Kidney (tissue), 14 donors: ENCODE measurements around the gene PTPRQ. TPM values are rescaled to one million over a fixed set of nuclear protein-coding genes. Genes with fewer than 3 reads are reported as not detected.

ENCODE experiments used
- DNase-seq, 5 donors: peaks; one replicate each; pipeline ENCODE4 v3.0.0-alpha.2; 2013 to 2020
- FAIRE-seq: peaks from 2 replicates; lab custom pipeline; 2012; peaks lifted over from hg19 to GRCh38; lab: Jason Lieb, UNC
- H3K27ac ChIP-seq, 2 donors: one replicate each; pipeline ENCODE4 v1.7.0; 2013; ENCODE audit warnings: low read depth in 2 of 2, low read length in 2 of 2, inconsistent platforms in 1 of 2
- H3K27me3 ChIP-seq: one replicate; pipeline ENCODE4 v1.7.1; 2013; ENCODE audit warnings: low read length, inconsistent platforms; ENCODE audit not compliant: control insufficient read depth, insufficient read depth
- H3K36me3 ChIP-seq, 3 donors: one replicate each; pipeline versions ENCODE4 v1.7.0 to v1.7.1; 2013; ENCODE audit warnings: low read length in 3 of 3, control low read depth in 1 of 3, inconsistent platforms in 1 of 3; ENCODE audit not compliant: insufficient read depth in 3 of 3, control insufficient read depth in 2 of 3
- H3K4me1 ChIP-seq, 3 donors: one replicate each; pipeline versions ENCODE4 v1.7.0 to v1.7.1; 2013; ENCODE audit warnings: low read length in 3 of 3, inconsistent platforms in 1 of 3, low read depth in 1 of 3; ENCODE audit not compliant: control insufficient read depth in 2 of 3, insufficient read depth in 2 of 3
- H3K4me3 ChIP-seq, 3 donors: one replicate each; pipeline versions ENCODE4 v1.7.0 to v1.8.1; 2013; ENCODE audit warnings: low read length in 3 of 3, control low read depth in 1 of 3, inconsistent platforms in 1 of 3
- H3K9ac ChIP-seq, 3 donors: one replicate each; pipeline versions ENCODE4 v1.7.0 to v1.7.1; 2013; ENCODE audit warnings: low read length in 3 of 3, control low read depth in 1 of 3, inconsistent platforms in 1 of 3
- H3K9me3 ChIP-seq, 3 donors: one replicate each; pipeline versions ENCODE4 v1.7.0 to v1.7.1; 2013; ENCODE audit warnings: low read length in 3 of 3, control low read depth in 1 of 3, inconsistent platforms in 1 of 3; ENCODE audit not compliant: control insufficient read depth in 2 of 3, insufficient read depth in 1 of 3
- CTCF ChIP-seq: IDR thresholded peaks from 3 replicates; pipeline ENCODE4 v1.5.1; 2012; ENCODE audit warnings: mild to moderate bottlenecking, moderate library complexity, borderline replicate concordance; ENCODE audit not compliant: insufficient read depth; ENCODE audit errors: extremely low read depth
- intact Hi-C: fragments of 100-400 bp; cut with DNase I; formaldehyde crosslinking; loops from one replicate; pipeline ENCODE4 v1.11.1; 2022
- polyA plus RNA-seq: library from polyadenylated mRNA; stranded (reverse); fragments of 350-450 nt; fragmentation: Illumina TruSeq; extraction: RNeasy Lipid Tissue Mini Kit (QIAGEN cat#74804); gene quantifications from one replicate; pipeline ENCODE4 v1.2.3, GENCODE V29; 2014; ENCODE audit warnings: low read depth, low replicate concordance; ENCODE audit not compliant: insufficient read depth
- total RNA-seq: library from RNA; stranded (reverse); fragmentation: NEBNext Ultra II Directional; extraction: Animal tissue kit (Norgen Biotek cat#: 25700); gene quantifications from one replicate; pipeline ENCODE4 v1.2.1, GENCODE V29; 2021
- donor health status: control.
- donor health status: control.
- donor health status: control.
- donor health status: control.
- donor health status: control.
- donor health status: DM: yes; HTN: yes; CAD: no.
- donor health status: Normal renal cell carcinoma (clear cell type).

Gene PTPRQ
- total and polyA plus RNA-seq, 2 donors from 2014 or later = 0.25 to 3.1 TPM

DNA sequence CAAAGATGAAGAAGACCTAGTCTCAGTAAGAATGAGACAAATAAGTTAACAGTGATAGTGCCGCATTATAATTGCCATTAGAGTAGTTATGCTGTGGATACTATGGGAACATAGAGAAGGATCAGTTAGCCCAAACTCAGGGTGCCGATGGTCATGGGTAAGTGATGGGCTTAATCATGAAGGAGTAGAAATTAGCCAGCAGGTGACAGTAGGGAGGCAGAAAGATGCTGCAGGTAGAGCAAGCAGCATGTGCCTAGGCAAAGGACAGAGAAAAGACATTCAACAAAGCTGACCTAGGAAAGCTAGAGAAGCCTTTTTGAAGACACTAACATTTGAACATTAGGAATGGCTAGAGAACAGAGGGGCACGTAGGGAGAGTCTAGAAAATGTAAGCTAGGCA is 30.6 kb upstream of the PTPRQ start:
- intact Hi-C loops = no loop called here
- Histone ChIP-seq H3K9me3 (no peaks in the 10 kb centered on the region), H3K4me3 (no peak overlapping the region), H3K4me1 (no peaks in the 10 kb centered on the region), H3K27me3 (no peaks in the 10 kb centered on the region), H3K36me3 (no peaks in the 10 kb centered on the region), H3K27ac (no peak overlapping the region), H3K9ac (no peak overlapping the region)
- FAIRE-seq = no peak
- TF ChIP-seq CTCF = no peak
- no peak for DNase-seq

- intact Hi-C loops = no loop called here
Observed at GRCh38 chr12:80415466-80415865, 28.6 kb upstream of the PTPRQ start.

GRCh38 chr12:80419644-80420043 is 24.4 kb upstream of the PTPRQ start:
- Histone ChIP-seq H3K9ac (no peak overlapping the region), H3K27ac (no peak overlapping the region), H3K27me3 (no peaks in the 10 kb centered on the region), H3K36me3 (no peaks in the 10 kb centered on the region), H3K9me3 (no peaks in the 10 kb centered on the region), H3K4me3 (no peak overlapping the region), H3K4me1 (peaks cover 0 to 6% (median 0%) of the 10 kb centered on the region in 3 donors)
- TF ChIP-seq CTCF = no peak
- FAIRE-seq (no peak), DNase-seq (no peak)
- intact Hi-C loops = no loop called here

More at GRCh38 chr12:80415466-80415865, 28.6 kb upstream of the PTPRQ start:
- no peaks in the 10 kb centered on the region for H3K27me3 ChIP-seq
- no peak for TF ChIP-seq CTCF
- H3K27ac ChIP-seq = no peak overlapping the region
- peaks cover 0 to 6% (median 0%) of the 10 kb centered on the region in 3 donors for H3K4me1 ChIP-seq
- FAIRE-seq (no peak), DNase-seq (no peak)
- no peaks in the 10 kb centered on the region for H3K36me3 ChIP-seq
- no peak overlapping the region for H3K4me3 ChIP-seq
- H3K9me3 ChIP-seq = no peaks in the 10 kb centered on the region
- no peak overlapping the region for H3K9ac ChIP-seq

DNA sequence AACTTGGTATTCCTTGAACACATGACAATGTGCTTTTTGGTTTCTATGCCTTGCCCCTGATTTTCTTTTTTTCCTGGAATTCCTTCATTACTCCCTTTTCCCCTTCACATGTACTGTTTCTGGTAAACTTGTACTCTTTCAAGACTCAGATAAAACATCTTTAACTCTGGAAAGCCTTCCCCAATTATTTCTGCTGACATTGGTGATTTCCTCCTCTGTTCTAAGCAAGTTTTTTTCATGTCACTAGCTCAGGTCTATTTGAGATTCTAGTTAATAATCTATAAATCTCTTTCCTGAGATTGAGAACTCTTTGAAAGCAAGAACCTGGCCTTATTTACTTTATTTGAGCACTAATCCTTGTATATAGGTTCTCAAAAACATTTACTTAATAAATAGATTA is 24.0 kb upstream of the PTPRQ start:
- intact Hi-C loops = no loop called here
- H3K9me3 ChIP-seq = no peaks in the 10 kb centered on the region
- H3K4me3 ChIP-seq = no peak overlapping the region
- no peaks in the 10 kb centered on the region for H3K36me3 ChIP-seq
- H3K4me1 ChIP-seq = peaks cover 0 to 6% (median 0%) of the 10 kb centered on the region in 3 donors
- no peak for TF ChIP-seq CTCF
- H3K9ac ChIP-seq = no peak overlapping the region
- H3K27ac ChIP-seq = no peak overlapping the region
- no peak for FAIRE-seq
- H3K27me3 ChIP-seq = no peaks in the 10 kb centered on the region
- DNase-seq = no peak
